Omental fat pad (tissue), 4 donors: ENCODE results near the gene PLEKHM3. TPM values are rescaled to one million over a fixed set of nuclear protein-coding genes. Genes with fewer than 3 reads are reported as not detected.

Experiments used
- ATAC-seq: fragments of 150-250 bp; one replicate; pipeline ENCODE4 v1.9.1; 2016; ENCODE audit warnings: mild to moderate bottlenecking, moderate library complexity; ENCODE audit not compliant: low FRiP score
- DNase-seq: peaks from one replicate; pipeline ENCODE4 v3.0.0-alpha.2; 2019; ENCODE audit warnings: low spot score
- small RNA-seq: library from RNA; depleted of rRNA; stranded (forward); fragments of <200 nt; gene quantifications from one replicate; pipeline ENCODE3, GENCODE V24; 2016
- total RNA-seq, 4 donors: library from RNA; depleted of rRNA; stranded (reverse); fragments of >200 nt; gene quantifications; one replicate each; pipeline ENCODE4 v1.1.0, GENCODE V29; 2016
- TF ChIP-seq, protein P1 (sequence below), 3 donors: fragments of 450-650 bp; IDR thresholded peaks; one replicate each; pipeline ENCODE4 v1.5.1; 2016 to 2017; ENCODE audit warnings: antibody characterized with exemption in 3 of 3, mild to moderate bottlenecking in 3 of 3, moderate library complexity in 2 of 3

Gene PLEKHM3
- total RNA-seq, 4 donors from 2014 or later = 14.1 to 31.4 (median 24.2) TPM

GRCh38 chr2:207775473-207775872 lies 249.9 kb downstream of the PLEKHM3 start:
- TF ChIP-seq, protein P1, sequence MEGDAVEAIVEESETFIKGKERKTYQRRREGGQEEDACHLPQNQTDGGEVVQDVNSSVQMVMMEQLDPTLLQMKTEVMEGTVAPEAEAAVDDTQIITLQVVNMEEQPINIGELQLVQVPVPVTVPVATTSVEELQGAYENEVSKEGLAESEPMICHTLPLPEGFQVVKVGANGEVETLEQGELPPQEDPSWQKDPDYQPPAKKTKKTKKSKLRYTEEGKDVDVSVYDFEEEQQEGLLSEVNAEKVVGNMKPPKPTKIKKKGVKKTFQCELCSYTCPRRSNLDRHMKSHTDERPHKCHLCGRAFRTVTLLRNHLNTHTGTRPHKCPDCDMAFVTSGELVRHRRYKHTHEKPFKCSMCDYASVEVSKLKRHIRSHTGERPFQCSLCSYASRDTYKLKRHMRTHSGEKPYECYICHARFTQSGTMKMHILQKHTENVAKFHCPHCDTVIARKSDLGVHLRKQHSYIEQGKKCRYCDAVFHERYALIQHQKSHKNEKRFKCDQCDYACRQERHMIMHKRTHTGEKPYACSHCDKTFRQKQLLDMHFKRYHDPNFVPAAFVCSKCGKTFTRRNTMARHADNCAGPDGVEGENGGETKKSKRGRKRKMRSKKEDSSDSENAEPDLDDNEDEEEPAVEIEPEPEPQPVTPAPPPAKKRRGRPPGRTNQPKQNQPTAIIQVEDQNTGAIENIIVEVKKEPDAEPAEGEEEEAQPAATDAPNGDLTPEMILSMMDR (IDR thresholded peaks at IDR 0.05) = no peak
- no peak for ATAC-seq
- DNase-seq = no peak

DNA sequence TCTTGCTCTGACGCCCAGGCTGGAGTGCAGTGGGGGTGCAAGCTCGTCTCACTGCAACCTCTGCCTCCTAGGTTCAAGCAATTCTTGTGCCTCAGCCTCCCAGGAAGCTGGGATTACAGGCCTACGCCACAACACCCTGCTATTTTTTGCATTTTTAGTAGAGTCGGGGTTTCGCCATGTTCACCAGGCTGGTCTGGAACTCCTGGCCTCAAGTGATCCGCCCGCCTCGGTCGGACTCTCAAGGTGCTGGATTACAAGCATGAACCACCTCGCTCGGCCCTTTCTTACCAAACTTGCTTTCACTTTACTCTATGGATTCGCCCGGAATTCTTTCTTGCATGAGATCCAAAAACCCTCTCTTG lies 252.5 kb downstream of the PLEKHM3 start:
- TF ChIP-seq, protein P1 (IDR thresholded peaks at IDR 0.05) = no peak
- ATAC-seq (no peak), DNase-seq (no peak)

DNA sequence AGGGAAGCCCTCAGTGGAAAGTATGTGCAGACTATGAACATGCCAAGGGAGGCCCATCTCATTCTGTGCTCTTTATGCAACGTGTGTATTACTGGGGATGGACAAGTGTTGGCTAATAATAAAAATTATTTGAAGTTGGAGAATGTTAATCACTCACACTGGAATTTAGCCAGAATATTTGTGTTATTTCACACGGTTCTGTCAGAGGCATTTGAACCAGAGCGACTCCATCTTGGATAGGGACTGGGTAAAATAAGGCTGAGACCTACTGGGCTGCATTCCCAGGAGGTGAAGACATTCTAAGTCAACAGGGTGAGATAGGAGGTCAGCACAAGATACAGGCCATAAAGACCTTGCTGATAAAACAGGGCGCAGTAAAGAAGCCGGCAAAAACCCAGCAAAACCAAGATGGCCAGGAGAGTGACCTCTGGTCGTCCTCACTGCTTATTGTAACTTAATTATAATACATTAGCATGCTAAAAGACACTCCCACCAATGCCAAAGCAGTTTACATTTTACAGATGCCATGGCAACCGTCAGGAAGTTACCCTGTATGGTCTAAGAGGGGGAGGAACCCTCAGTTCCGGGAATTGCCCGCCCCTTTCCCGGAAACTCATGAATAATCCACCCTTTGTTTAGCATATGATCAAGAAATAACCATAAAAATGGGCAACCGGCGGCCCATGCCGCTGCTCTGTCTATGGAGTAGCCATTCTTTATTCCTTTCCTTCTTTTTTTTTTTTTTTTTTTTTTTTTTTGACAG lies 253.1 kb downstream of the PLEKHM3 start:
- no peak for DNase-seq
- TF ChIP-seq, protein P1 (IDR thresholded peaks at IDR 0.05) = no peak
- ATAC-seq = no peak

DNA sequence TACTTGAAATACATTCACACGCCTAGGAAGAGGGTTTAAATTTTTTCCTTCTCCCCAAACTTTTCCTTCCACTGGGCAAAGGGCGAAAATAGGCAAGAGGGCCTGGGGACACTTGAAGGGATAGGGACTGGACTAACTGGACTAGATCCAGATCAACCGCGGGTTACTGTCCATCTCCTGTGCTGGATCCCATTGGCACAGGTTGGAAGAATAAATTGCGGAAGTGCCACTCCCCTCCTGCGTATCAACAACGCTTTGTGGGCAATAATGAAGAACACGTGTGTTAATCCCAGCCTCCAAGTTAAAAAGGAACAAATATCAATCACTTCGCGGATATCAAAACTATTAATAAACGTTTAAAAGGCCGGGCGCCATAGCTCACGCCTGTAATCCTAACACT lies 253.9 kb downstream of the PLEKHM3 start:
- DNase-seq = no peak
- TF ChIP-seq, protein P1 (IDR thresholded peaks at IDR 0.05) = no peak
- ATAC-seq = no peak

Small RNA genes lying within 50 kb of the gene (small RNA-seq; reads per million reads assigned to genes)
- not detected for gene RNA5SP116
- not detected for gene RNU6-360P

Other genes with a start within 250 kb of the PLEKHM3 start
- not detected for gene CRYGD, start 99.0 kb upstream of the PLEKHM3 start, total RNA-seq
- gene CRYGC, start 104.3 kb upstream of the PLEKHM3 start, total RNA-seq = not detected
- gene CRYGB, start 120.6 kb upstream of the PLEKHM3 start, total RNA-seq = not detected
- gene CRYGA, start 138.1 kb upstream of the PLEKHM3 start, total RNA-seq = not detected
- gene C2orf80, start 164.5 kb upstream of the PLEKHM3 start, total RNA-seq = not detected
- 100 to 1,000 TPM; 111 to 170 (median 125) TPM for gene IDH1, start 229.5 kb upstream of the PLEKHM3 start, total RNA-seq
- gene PIKFYVE, start 240.7 kb upstream of the PLEKHM3 start, total RNA-seq = 10 to 100 TPM; 27.1 to 39.2 (median 35.1) TPM